NCI-H2107 treated with DMSO at 0.1 percent for 48 hours (cell line): Measurements from ENCODE around the gene SNRNP200.

ENCODE experiments used
- DNase-seq: peaks from one replicate; lab custom pipeline; 2025; ENCODE audit not compliant: unreplicated experiment; lab: John Stamatoyannopoulos, UW

SNRNP200 gene

DNA sequence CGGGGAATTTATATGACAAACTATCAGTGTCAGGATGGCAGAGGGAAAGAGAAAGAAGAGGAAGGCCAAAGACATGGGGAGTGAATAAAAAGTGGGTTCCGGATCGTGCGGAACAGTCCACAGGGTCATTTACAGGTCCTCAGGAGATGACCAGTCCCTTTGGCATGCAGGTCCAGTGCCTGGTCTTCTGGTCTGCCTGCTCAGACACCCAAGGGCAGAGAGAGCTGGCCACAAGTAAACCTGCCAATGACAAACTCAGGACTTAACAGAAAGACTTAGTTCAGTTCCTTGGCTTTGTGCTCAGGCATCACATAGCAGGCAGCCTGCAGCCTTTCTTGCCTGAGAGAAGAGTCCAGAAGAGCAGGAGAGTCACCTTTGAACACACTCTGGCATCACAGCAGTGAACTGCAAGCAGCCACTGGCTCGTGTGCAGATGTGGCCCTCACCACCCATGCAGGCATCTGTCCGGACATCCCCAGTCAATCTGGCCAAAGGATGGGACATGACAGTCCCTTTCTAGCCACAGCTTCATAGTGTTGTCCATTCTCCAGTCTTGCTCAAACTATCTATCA is 53.5 kb downstream of the SNRNP200 start:
- no peak for DNase-seq

DNA sequence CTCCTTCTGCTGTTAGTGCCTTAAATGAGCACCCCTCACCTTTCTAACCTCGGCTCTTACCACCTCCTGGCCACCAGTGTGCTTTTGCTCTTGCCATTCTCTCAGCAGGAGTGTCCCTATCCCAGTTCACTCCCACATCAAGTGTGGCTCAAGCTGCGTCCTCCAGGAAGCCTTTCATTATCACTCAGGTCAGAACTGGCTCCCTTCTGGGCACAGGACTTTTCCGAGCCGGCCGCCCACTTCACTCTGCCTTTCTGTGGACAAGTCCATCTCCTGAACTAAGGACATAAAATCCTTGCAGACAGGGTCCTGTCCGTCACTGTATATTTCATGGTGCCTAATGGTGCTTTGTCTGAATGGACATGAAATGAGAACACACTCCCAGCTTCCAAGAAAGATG is 55.2 kb downstream of the SNRNP200 start:
- DNase-seq: no peak

DNA sequence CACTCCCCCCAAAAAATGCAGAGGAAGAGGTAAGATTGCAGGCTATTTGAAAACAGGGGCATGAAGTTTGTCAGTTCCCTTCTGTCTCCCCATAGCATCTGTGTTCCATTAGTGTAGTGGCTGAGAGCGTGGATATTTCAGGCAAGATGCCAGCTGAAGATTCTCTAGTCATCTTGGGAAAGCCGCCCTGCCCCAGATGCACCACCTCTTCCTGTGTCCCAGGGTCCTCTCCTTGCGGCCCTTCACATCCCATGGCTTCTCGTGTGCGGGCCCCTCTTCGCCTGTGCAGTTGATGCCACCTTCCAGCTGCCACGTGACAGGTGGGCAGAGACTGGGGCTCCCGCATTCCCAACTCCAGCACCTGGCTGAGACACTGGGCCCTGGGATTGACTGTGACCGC is 55.7 kb downstream of the SNRNP200 start:
- no peak for DNase-seq

DNA sequence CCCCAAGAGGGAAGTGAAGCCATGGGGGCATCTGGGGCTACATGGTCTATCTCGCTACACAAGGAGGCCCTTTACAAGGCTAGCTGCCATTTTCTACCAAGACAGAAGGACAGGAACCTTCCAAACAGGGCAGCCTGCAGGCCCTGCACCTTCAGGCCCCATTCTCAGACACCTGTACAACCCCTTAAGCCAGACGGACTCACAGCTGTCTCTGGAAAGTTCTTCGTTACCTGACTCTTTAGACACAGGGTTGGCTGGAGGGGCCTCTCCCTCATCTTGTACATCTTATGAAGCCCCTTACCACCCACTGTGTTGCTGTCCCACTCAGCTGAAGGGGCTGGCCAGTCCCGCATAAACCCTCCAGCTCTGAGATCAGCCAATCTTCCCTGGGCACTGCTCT is 56.7 kb downstream of the SNRNP200 start:
- DNase-seq: no peak

DNA sequence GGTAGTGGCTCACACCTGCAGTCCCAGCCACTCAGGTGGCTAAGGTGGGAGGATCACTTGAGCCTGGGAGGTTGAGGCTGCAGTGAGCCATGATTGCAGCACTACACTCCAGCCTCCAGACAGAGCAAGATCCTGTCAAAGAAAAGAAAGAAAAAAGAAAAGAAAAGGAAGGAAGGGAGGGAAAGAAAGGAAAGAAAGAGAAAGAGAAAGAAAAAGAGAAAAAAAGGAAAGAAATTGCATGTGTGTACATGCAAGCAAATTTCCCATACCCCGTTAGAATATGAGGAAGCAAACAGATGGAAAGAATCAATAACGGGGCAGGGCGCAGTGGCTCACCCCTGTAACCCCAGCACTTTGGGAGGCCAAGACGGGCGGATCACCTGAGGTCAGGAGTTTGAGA is 57.5 kb downstream of the SNRNP200 start:
- no peak for DNase-seq

DNA sequence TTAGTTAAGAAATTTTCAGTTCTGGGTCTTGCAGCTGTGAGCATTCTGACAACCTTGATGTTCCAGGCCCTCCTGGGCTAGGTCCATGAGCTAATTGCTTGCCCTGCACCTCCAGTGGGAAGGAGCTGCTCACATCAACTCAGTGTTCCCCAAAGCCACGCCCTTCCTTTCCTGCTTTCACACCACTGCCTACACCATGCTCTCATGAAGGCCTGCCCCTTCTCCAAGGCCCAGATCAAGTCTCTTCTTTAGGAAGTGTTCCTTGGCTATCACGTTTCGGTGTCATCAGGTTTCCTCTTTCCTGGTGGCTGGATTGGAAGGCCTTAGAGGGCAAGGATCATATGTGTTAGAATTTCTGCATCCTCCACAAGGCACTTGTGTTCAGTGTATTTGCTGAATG is 58.3 kb downstream of the SNRNP200 start:
- no peak for DNase-seq

DNA sequence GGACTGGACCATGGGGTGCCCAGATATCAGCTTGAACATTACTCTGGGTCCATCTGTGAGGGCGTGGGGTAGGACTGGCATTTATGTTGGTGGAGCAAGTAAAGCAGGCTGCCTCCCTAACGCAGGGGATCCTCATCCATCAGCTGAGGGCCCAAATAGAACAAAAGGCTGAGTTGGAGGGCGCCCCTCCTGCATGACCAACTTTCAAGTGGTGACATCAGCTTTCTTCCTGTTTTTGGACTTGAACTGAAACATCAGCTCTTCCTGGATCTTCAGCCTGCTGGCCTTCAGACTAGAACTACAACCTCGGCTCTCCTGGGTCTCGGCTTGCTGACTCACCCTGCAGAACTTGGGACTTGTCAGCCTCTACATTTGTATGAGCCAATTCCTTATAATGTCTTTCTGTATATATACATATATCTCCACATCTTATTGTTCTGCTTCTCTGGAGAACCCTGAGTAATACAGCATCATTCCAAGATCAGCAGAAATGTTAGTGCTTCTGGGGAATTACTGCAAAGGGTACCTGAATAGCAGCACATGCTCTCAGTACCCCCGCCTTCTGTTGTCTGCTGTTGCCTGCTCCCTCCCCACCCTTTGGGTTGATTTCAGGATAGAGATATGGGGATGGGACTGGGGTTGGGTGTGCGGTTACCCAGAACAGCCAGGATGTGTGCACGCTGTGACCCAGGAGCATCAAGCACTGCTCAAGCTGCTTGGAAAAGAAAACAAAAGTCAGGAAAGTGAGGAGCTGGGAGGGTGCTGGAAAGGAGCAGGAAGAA is 59.5 kb downstream of the SNRNP200 start:
- no peak for DNase-seq

DNA sequence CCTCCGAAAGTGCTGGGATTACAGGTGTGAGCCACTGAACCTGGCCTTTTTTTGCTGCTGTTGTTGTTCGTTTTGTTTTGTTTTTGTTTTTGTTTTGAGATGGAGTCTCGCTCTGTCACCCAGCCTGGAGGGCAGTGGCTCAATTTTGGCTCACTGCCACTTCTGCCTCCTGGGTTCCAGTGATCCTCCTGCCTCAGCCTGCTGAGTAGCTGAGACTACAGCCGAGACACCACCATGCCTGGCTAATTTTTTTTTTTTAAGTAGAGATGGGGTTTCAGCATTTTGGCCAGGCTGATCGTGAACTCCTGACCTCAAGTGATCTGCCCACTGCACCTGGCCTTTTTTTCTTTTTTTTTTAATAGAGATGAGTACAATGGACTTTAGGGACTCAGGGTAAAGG is 61.5 kb downstream of the SNRNP200 start:
- DNase-seq: no peak

DNA sequence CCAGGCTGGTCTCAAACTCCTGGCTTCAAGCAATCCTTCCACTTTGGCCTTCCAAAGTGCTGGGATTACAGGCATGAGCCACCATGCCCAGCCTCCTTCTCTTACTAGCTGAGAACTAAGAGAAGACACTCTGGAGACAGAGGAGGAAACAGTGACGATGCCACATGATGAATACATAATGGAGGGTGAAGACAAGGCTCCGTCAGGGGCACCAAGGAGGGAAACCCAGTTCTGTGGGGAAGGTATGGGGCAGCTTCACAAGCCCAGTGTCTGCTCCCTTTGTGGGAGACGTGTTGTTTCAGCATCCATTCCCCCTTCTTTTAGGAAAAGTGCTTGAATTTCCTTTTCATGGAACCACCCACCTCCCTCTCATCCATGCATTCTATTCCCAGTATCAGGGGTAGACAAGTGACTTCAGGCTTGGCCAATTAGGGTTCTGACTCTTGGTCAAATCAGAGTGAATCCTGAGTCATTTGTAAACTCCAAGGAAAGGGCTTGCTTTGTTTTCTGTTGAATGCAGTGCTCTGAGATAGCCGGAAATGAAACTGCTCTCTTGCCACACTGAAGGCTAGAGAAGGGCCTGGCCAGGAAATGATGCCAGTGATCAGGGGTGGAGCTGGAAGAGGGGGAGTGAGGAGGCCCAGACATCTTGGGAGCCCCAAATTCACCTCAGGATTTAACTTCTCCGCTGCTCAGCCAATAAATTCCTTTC is 63.3 kb downstream of the SNRNP200 start:
- DNase-seq: no peak

DNA sequence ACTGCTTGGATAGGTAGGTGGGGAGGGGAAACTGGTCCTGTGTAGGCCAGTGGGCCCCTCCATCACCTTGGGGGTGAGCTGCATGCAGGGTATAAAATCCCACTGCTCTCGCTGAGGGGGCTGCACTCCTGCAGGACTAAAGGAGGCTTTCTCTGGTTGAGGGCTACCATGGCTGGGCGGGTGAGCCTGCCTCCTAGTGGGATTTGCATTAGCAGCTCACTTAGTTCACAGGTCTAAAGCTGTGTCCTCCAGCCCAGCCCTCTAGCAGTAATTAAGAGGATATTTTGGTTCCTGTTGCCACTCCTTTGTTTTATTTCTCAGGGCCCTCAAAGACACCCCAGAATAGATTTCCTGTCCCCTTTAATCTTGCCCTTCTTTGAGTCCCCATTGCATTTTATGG is 64.1 kb downstream of the SNRNP200 start:
- DNase-seq: no peak

DNA sequence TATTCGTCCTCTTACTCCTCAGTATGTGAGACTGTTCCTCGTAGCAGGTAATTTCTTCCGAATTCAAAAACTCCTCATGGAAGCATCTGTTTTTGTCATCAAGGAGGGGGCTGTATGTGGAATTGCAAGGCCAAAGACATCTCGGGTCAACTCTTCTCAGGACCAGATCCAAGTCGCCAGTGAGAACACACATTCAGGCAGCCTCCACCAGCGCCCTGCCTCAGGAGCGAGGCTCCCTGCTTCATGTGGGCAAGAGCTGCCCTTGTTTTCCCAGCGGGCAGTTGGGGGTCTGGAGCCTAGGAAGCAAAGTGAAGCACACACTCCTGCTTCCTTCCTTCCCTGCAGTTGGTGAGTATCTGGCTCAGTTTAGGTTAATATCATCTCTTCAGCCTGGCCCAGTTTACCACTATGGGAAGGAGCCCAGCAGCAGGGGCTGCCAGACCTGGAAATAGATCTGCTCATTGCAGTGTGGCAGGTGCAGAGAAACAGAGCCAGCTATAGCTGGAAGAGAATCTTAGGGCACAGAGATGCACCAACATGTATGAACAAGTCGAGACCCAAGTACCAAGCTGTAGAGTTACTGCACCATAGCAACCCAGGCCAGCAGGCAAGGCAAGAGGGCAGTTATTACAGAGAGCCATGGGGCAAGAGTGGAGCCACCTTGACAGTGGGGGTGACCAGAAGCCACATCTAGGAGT is 64.9 kb downstream of the SNRNP200 start:
- no peak for DNase-seq

DNA sequence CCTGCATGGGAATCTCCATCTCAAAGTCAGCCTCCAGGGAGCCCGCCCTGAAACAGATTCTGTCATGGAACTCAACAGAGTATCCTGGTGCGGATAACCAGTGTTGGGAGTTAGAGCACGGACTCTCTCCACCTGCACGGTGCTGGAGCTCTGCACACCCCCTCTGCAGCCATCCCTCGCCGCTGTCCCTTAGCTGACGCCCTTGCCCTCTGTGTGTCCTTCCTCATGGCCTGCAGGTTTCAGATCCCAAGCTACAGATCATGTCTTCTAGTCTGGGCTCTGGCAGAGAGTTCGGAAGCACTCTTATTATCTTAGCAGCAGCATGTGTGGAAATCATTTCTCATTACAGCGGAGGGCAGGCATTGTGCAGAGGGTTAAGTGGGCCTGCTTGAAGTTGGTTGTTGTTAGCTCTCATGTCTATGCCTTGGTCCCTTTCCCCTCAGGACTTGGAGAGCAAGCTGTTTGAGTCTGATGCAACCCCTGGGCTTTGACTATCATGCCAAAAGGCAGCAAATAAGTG is 65.5 kb downstream of the SNRNP200 start:
- DNase-seq: no peak

DNA sequence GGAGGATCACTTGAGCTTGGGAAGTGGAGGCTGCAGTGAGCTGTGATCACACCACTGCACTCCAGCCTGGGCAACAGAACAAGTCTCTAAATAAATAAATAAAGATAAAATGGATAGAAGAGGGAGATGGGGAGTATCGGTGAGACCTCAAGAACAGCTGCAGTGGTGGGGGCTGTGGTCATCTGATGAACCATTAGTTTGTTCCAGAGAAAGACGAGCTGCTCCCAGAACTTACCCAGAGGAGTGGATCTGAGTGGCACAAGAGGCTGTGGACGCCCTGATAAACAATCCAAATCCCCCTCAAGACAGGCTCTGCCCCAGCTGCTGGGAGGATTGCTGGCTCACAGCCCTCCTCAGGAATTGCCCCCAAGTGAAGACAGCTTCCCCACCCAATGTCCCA is 66.3 kb downstream of the SNRNP200 start:
- DNase-seq: no peak

DNA sequence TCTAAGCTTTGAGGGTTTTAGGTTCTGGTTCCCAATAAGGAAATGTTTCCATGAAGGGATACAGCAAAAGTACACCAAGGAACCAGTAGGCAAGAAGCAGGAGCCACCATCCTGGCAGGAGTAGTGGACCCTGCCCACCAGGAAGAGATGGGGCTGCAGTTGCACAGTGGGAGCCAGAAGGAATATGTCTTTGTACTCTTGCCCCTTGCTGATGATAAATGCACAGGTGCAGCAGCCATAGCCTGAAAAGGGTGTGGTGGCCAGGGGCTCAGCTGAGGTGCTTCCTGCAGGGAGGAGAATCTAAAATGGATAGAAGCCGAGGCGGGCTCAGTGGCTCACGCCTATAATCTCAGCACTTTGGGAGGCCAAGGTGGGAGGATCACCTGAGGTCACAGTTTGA is 67.1 kb downstream of the SNRNP200 start:
- DNase-seq: no peak

DNA sequence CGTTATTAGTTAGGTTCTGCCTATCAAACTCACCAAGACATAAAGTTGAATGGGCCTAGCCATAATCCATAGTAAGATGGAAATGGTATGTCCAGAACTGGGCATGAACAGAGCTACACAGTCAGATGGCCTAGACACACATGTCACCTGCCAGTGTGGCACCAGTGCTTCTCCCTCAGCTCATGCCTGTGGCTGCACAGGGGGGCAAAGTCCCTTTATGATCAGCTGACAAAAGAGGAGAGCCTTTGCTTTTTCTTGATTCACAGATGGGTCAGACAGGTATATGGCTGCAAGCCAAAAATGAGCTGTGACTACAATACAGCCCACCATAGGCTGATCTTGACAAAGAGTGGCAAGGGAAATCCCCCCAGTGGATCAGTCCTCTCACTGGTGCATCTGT is 68.5 kb downstream of the SNRNP200 start:
- no peak for DNase-seq

DNA sequence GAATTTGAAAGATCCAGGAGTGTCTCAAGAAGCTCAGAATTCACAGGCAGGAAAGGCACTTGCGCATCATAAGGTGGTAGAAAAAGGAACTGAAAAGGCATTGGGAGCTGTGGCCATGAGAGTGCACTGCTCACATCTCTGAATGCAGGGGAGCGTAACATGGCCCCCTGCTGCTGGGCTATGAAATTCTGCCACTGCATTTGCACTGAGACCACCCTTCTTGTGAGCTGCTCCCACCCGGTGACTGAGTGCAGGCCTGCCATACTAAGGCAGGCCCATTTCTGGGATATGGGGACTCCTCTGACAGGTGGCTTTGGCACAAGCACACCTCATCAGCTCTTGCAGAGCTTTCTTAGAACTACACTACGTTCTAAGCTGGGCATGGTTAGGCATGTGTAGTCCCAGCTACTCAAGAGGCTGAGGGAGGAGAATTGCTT is 71.4 kb downstream of the SNRNP200 start:
- DNase-seq: no peak

DNA sequence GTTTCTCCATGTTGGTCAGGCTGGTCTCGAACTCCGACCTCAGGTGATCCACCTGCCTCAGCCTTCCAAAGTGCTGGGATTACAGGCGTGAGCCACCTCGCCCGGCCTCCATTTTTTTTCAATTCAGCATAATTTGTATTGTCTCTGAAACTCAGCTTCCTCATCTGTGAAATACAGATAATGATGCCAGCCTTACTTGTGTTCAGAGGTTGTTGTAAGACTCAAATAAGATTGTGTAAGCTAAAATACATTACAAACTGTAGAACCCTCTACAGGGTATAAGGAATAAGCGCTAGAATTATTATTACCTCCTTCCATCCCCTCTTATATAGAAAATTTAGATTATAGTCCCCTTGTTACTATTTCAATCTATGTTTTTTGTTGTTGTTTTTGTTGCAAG is 71.9 kb downstream of the SNRNP200 start:
- no peak for DNase-seq

DNA sequence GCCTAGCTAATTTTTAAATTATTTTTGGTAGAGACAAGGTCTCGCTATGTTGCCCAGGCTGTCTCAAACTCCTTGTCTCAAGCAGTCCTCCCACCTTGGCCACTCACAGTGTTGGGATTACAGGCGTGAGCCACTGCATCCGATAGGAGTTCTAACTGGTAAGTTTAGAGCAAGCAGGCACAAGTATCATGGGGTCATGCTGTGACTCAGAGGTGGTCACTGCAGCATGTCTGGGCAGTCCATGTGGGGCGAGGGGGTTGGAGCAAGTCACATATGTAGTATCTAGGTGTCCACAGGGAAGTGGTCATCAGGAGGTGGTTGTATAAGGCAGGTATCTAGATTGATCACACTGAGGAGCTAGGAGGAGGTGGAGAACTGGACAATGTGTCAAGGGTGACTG is 74.0 kb downstream of the SNRNP200 start:
- DNase-seq: no peak

DNA sequence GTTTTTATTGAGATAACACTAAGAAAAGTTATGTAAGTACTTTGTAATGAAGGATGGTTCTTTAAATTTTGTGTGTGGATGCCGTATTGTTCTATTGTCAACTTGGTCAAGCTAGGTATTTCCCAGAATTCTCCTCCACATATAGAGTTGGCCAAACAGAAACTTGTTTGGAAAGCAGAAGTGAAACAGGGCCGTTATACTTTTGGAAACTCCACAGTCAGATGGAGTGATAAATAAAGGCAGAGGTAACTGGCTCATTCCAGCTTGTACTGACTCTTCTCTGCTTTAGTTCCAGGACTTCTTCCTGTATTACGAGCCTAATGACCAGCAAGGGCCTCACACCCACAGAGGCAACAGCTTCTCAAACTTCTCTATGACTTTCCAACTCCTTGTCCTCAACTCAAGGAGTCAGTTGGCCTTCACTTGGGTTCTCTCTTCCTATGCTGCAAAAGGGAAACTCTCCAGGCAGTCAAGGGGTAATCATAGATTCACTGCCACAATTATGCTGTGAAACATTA is 80.3 kb downstream of the SNRNP200 start:
- no peak for DNase-seq
